CD14-positive monocyte (primary cell): ENCODE measurements around the gene CHRNA1. TPM values are rescaled to one million over a fixed set of nuclear protein-coding genes. Genes with fewer than 3 reads are reported as not detected.
A peak's percentile ranks its signal among the peaks of the same experiment; 100 is the strongest.

Experiments used
- DNase-seq, 3 donors: peaks; one replicate each; pipeline ENCODE4 v3.0.0-alpha.2; 2011 to 2022
- H2AFZ ChIP-seq: 2 replicates; pipeline ENCODE4 v1.6.0; 2012; ENCODE audit warnings: mild to moderate bottlenecking, low read depth, low read length, inconsistent platforms; ENCODE audit not compliant: insufficient read depth, poor library complexity, severe bottlenecking
- H3K27ac ChIP-seq, 2 donors: 1 replicate in 1 of 2; 2 replicates in 1 of 2; pipeline ENCODE4 v1.5.1; 2012 to 2013; ENCODE audit warnings: low read length in 2 of 2, control low read depth in 1 of 2, inconsistent platforms in 1 of 2, low read depth in 1 of 2, mild to moderate bottlenecking in 1 of 2
- H3K27me3 ChIP-seq, 2 donors: one replicate each; pipeline versions ENCODE4 v1.6.0 to v1.6.1; 2011 to 2013; ENCODE audit warnings: low read length in 2 of 2; ENCODE audit not compliant: control insufficient read depth in 2 of 2, insufficient read depth in 2 of 2
- H3K36me3 ChIP-seq, 2 donors: replicated peaks in 1 of 2; 1 replicate in 1 of 2; 2 replicates in 1 of 2; pipeline versions ENCODE4 v1.5.1 to v1.6.1; 2012 to 2013; ENCODE audit warnings: low read length in 2 of 2, control low read depth in 1 of 2, inconsistent platforms in 1 of 2, mild to moderate bottlenecking in 1 of 2; ENCODE audit not compliant: insufficient read depth in 2 of 2, control insufficient read depth in 1 of 2
- H3K4me1 ChIP-seq, 2 donors: 1 replicate in 1 of 2; 2 replicates in 1 of 2; pipeline versions ENCODE4 v1.5.1 to v1.6.1; 2012 to 2013; ENCODE audit warnings: low read length in 2 of 2, control low read depth in 1 of 2, inconsistent platforms in 1 of 2, mild to moderate bottlenecking in 1 of 2, moderate library complexity in 1 of 2; ENCODE audit not compliant: insufficient read depth in 2 of 2, control insufficient read depth in 1 of 2
- H3K4me2 ChIP-seq: replicated peaks from 2 replicates; pipeline ENCODE3; 2012; ENCODE audit warnings: low read length, moderate library complexity, mild to moderate bottlenecking; ENCODE audit not compliant: poor library complexity, severe bottlenecking; ENCODE audit errors: extremely low read depth
- H3K4me3 ChIP-seq, 3 experiments: fragments of 200-600 bp in 1 of 3; sonication (generic) in 1 of 3; replicated peaks in 1 of 3; 1 replicate in 2 of 3; 2 replicates in 1 of 3; pipeline ENCODE4 v1.5.1; 2011 to 2013; ENCODE audit warnings: low read length in 3 of 3, mild to moderate bottlenecking in 3 of 3, control low read depth in 2 of 3, low read depth in 2 of 3, inconsistent platforms in 1 of 3, moderate library complexity in 1 of 3
- H3K79me2 ChIP-seq: 2 replicates; pipeline ENCODE4 v1.6.0; 2012; ENCODE audit warnings: mild to moderate bottlenecking, control low read depth, inconsistent platforms, low read length, moderate library complexity; ENCODE audit not compliant: insufficient read depth
- H3K9ac ChIP-seq: 2 replicates; pipeline ENCODE4 v1.6.0; 2017; ENCODE audit warnings: low read length, mild to moderate bottlenecking; ENCODE audit not compliant: insufficient read depth, poor library complexity, severe bottlenecking
- H3K9me3 ChIP-seq, 2 donors: replicated peaks in 1 of 2; 1 replicate in 1 of 2; 2 replicates in 1 of 2; pipeline versions ENCODE4 v1.5.1 to v1.6.1; 2012 to 2013; ENCODE audit warnings: low read length in 2 of 2, control low read depth in 1 of 2; ENCODE audit not compliant: control insufficient read depth in 1 of 2, insufficient read depth in 1 of 2
- H4K20me1 ChIP-seq: 2 replicates; pipeline ENCODE4 v1.6.0; 2012; ENCODE audit warnings: mild to moderate bottlenecking, low read length, control low read depth, moderate library complexity; ENCODE audit not compliant: insufficient read depth
- H3K27ac Mint-ChIP-seq, 7 donors: one replicate each; pipeline ENCODE4 v1.8.0; 2020; ENCODE audit warnings: mild to moderate bottlenecking in 7 of 7, mixed read lengths in 7 of 7, moderate library complexity in 6 of 7, inconsistent platforms in 2 of 7
- H3K27me3 Mint-ChIP-seq, 3 donors: one replicate each; pipeline ENCODE4 v1.8.0; 2021 to 2022; ENCODE audit warnings: low read depth in 3 of 3, mild to moderate bottlenecking in 3 of 3, mixed read lengths in 3 of 3, moderate library complexity in 3 of 3, inconsistent platforms in 1 of 3
- H3K36me3 Mint-ChIP-seq, 2 donors: one replicate each; pipeline ENCODE4 v1.8.0; 2020; ENCODE audit warnings: mixed read lengths in 2 of 2, inconsistent platforms in 1 of 2, mild to moderate bottlenecking in 1 of 2
- H3K4me1 Mint-ChIP-seq: one replicate; pipeline ENCODE4 v1.8.0; 2020; ENCODE audit warnings: mild to moderate bottlenecking, mixed read lengths
- H3K4me3 Mint-ChIP-seq, 2 donors: one replicate each; pipeline ENCODE4 v1.8.0; 2020; ENCODE audit warnings: mild to moderate bottlenecking in 2 of 2, mixed read lengths in 2 of 2, moderate library complexity in 1 of 2
- H3K9me3 Mint-ChIP-seq, 7 donors: one replicate each; pipeline ENCODE4 v1.8.0; 2020 to 2022; ENCODE audit warnings: mixed read lengths in 7 of 7, mild to moderate bottlenecking in 6 of 7, moderate library complexity in 6 of 7, inconsistent platforms in 2 of 7
- CTCF ChIP-seq: fragments of 200-600 bp; IDR thresholded peaks from one replicate; pipeline ENCODE4 v1.8.0; 2022; ENCODE audit warnings: antibody characterized with exemption, mild to moderate bottlenecking
- WGBS: methylation state at CpG from one replicate; pipeline ENCODE4 v1.1.5; 2013; ENCODE audit warnings: missing lambda C conversion rate; ENCODE audit not compliant: insufficient coverage; 5-methylcytosine and 5-hydroxymethylcytosine counted together
- intact Hi-C, 2 donors: fragments of 100-400 bp; cut with micrococcal nuclease; formaldehyde crosslinking; loops; one replicate each; pipeline versions ENCODE4 v1.15.0 to v1.15.1; 2023
- polyA plus RNA-seq, 3 donors: library from polyadenylated mRNA; depleted of rRNA in 1 of 3; unstranded in 2 of 3; stranded (reverse) in 1 of 3; fragments of 300-500 nt in 2 of 3; fragments of >200 nt in 1 of 3; fragmentation: Illumina TruSeq in 2 of 3; gene quantifications; 1 replicate in 2 of 3; 2 replicates in 1 of 3; pipeline ENCODE4 v1.2.3, GENCODE V29; 2012 to 2021

CHRNA1 gene
- polyA plus RNA-seq, 3 donors, result not detected

DNA sequence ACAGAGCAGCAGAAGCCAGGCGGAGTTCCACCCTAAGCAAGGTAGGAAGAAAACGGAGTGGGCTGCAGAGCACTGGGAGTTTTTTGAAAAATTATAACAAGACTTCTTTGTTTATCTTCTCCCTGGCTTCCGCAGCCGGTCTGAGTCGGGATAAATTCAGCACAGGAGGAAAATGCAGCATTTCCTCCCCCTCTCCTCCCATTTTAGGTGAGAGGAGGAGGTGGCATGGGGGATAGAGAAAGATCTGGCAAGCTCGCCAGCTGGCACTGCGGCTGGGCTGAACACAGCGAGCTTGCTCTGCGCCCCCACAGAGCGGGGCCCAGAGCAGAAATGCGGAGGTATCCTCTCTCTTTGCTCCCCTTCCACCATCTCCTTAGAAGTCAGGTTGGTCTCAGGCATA, 17.7 kb upstream of the CHRNA1 start:
- peaks cover 0 to 4% (median 0%) of the 10 kb centered on the region in 3 donors for H3K27me3 Mint-ChIP-seq
- peaks cover 0 to 1% (median 0%) of the 10 kb centered on the region in 7 donors for H3K9me3 Mint-ChIP-seq
- intact Hi-C loops, result no loop called here
- no peaks in the 10 kb centered on the region for H3K36me3 Mint-ChIP-seq
- Histone ChIP-seq H3K79me2 (no peaks in the 10 kb centered on the region), H3K9ac (no peak overlapping the region), H3K4me2 (no peak overlapping the region), H4K20me1 (no peaks in the 10 kb centered on the region), H3K9me3 (no peaks in the 10 kb centered on the region), H2AFZ (no peak overlapping the region), H3K27ac (no peak overlapping the region), H3K27me3 (peaks cover 0 to 3% of the 10 kb centered on the region in 2 donors), H3K36me3 (no peaks in the 10 kb centered on the region), H3K4me1 (peaks cover 10 to 11% of the 10 kb centered on the region in 2 donors), H3K4me3 (no peak overlapping the region)
- no peak for DNase-seq
- peaks cover 19% of the 10 kb centered on the region for H3K4me1 Mint-ChIP-seq
- H3K4me3 Mint-ChIP-seq, result no peak overlapping the region
- no peak for TF ChIP-seq CTCF
- no peak overlapping the region for H3K27ac Mint-ChIP-seq
- WGBS, result no CpG with 5 or more reads among the region's 11 CpGs

DNA sequence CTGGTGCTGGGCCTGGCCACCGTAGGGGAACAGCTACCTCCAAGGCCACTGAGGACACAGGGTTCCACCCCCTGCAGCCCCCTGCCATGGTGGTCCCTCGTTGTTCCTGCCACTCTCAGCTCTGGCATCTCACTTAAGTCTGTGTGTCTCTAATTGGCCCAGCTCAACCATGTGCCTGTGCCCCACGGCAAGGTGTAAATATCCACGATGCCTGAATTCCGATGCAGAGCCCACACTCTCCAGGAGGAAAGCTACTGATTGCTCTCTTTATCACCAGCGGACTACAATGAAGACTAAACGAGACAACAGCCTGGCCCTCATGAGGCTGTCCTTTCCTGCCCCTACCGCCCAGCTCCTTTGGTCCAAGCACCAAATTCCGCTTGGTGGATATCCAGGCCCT, 17.0 kb upstream of the CHRNA1 start:
- peaks cover 19% of the 10 kb centered on the region for H3K4me1 Mint-ChIP-seq
- WGBS, result 92% methylated on average over 7 of the region's 9 CpGs

More for the DNA sequence above, 17.0 kb upstream of the CHRNA1 start:
- Mint-ChIP-seq H3K4me3 (no peak overlapping the region), H3K36me3 (no peaks in the 10 kb centered on the region), H3K27ac (peak overlapping the region in 1 of 7 donors; percentile 10), H3K9me3 (peaks cover 0 to 1% (median 0%) of the 10 kb centered on the region in 7 donors), H3K27me3 (peaks cover 0 to 6% (median 3%) of the 10 kb centered on the region in 3 donors)
- no peak overlapping the region for H3K9ac ChIP-seq
- H4K20me1 ChIP-seq, result no peaks in the 10 kb centered on the region
- no peaks in the 10 kb centered on the region for H3K79me2 ChIP-seq
- H3K36me3 ChIP-seq, result no peaks in the 10 kb centered on the region
- peaks cover 0 to 3% of the 10 kb centered on the region in 2 donors for H3K27me3 ChIP-seq
- H2AFZ ChIP-seq, result no peak overlapping the region
- H3K4me3 ChIP-seq, result no peak overlapping the region
- intact Hi-C loops, result no loop called here
- H3K9me3 ChIP-seq, result no peaks in the 10 kb centered on the region
- H3K4me2 ChIP-seq, result no peak overlapping the region
- H3K27ac ChIP-seq, result no peak overlapping the region
- peaks cover 10 to 11% of the 10 kb centered on the region in 2 donors for H3K4me1 ChIP-seq
- no peak for TF ChIP-seq CTCF
- no peak for DNase-seq
